Neuronal stem cell (in vitro differentiated cells): Measurements from ENCODE around the gene THSD7A.

Experiments used
- DNase-seq: peaks from one replicate; pipeline ENCODE4 v3.0.0-alpha.2; 2013; ENCODE audit warnings: low spot score
- H2AFZ ChIP-seq: one replicate; pipeline ENCODE4 v1.6.1; 2013; ENCODE audit warnings: mild to moderate bottlenecking, low read length, inconsistent platforms
- H2AK5ac ChIP-seq: 2 replicates; pipeline ENCODE4 v1.6.1; 2013; ENCODE audit warnings: low read depth, mild to moderate bottlenecking, inconsistent platforms, low read length, moderate library complexity, mixed read lengths
- H2BK120ac ChIP-seq: 2 replicates; pipeline ENCODE4 v1.6.1; 2013; ENCODE audit warnings: low read depth, mild to moderate bottlenecking, inconsistent platforms, low read length, moderate library complexity, mixed read lengths
- H2BK12ac ChIP-seq: one replicate; pipeline ENCODE4 v1.6.1; 2013; ENCODE audit warnings: low read length, inconsistent platforms
- H2BK15ac ChIP-seq: 2 replicates; pipeline ENCODE4 v1.6.1; 2013; ENCODE audit warnings: mild to moderate bottlenecking, low read length, inconsistent platforms, mixed read lengths
- H2BK5ac ChIP-seq: one replicate; pipeline ENCODE4 v1.6.1; 2013; ENCODE audit warnings: inconsistent platforms, mild to moderate bottlenecking, low read length, moderate library complexity
- H3K14ac ChIP-seq: one replicate; pipeline ENCODE4 v1.6.1; 2013; ENCODE audit warnings: low read length, inconsistent platforms
- H3K18ac ChIP-seq: 2 replicates; pipeline ENCODE4 v1.6.1; 2013; ENCODE audit warnings: low read length, inconsistent platforms
- H3K23ac ChIP-seq: 2 replicates; pipeline ENCODE4 v1.6.1; 2013; ENCODE audit warnings: low read depth, mild to moderate bottlenecking, mixed read lengths, low read length, inconsistent platforms; ENCODE audit not compliant: poor library complexity
- H3K27ac ChIP-seq: replicated peaks from 3 replicates; pipeline ENCODE4 v1.5.1; 2013; ENCODE audit warnings: low read length, inconsistent platforms
- H3K27me3 ChIP-seq, 3 experiments: 2 replicates each; pipeline ENCODE4 v1.6.1; 2013; ENCODE audit warnings: low read length in 3 of 3, mild to moderate bottlenecking in 2 of 3, inconsistent platforms in 1 of 3, low read depth in 1 of 3, mixed read lengths in 1 of 3, moderate library complexity in 1 of 3; ENCODE audit not compliant: control insufficient read depth in 3 of 3, insufficient read depth in 3 of 3
- H3K36me3 ChIP-seq, 2 donors: replicated peaks in 1 of 2; 2 replicates each; pipeline ENCODE4 v1.6.1; 2013; ENCODE audit warnings: low read length in 2 of 2; ENCODE audit not compliant: control insufficient read depth in 2 of 2, insufficient read depth in 2 of 2
- H3K4ac ChIP-seq: 2 replicates; pipeline ENCODE4 v1.6.1; 2013; ENCODE audit warnings: inconsistent platforms, mild to moderate bottlenecking, low read length, moderate library complexity
- H3K4me1 ChIP-seq, 2 donors: 1 replicate in 1 of 2; 2 replicates in 1 of 2; pipeline ENCODE4 v1.6.1; 2013; ENCODE audit warnings: low read length in 2 of 2, low read depth in 1 of 2; ENCODE audit not compliant: control insufficient read depth in 2 of 2, insufficient read depth in 1 of 2
- H3K4me2 ChIP-seq: one replicate; pipeline ENCODE4 v1.6.1; 2013; ENCODE audit warnings: mild to moderate bottlenecking, low read length, inconsistent platforms; ENCODE audit not compliant: insufficient read depth, poor library complexity, severe bottlenecking
- H3K4me3 ChIP-seq, 2 donors: 2 replicates each; pipeline ENCODE4 v1.5.1; 2013; ENCODE audit warnings: low read length in 2 of 2, mild to moderate bottlenecking in 2 of 2, inconsistent platforms in 1 of 2, moderate library complexity in 1 of 2
- H3K79me1 ChIP-seq: one replicate; pipeline ENCODE4 v1.6.1; 2013; ENCODE audit warnings: low read depth, mild to moderate bottlenecking, inconsistent platforms, low read length, moderate library complexity
- H3K9ac ChIP-seq: one replicate; pipeline ENCODE4 v1.6.1; 2013; ENCODE audit warnings: mild to moderate bottlenecking, low read depth, low read length, inconsistent platforms; ENCODE audit not compliant: poor library complexity
- H3K9me3 ChIP-seq, 2 donors: replicated peaks in 1 of 2; 2 replicates each; pipeline versions ENCODE3 to v1.6.1; 2013; ENCODE audit warnings: low read length in 2 of 2, mild to moderate bottlenecking in 2 of 2, inconsistent platforms in 1 of 2, low read depth in 1 of 2, mixed read lengths in 1 of 2, moderate library complexity in 1 of 2; ENCODE audit not compliant: control insufficient read depth in 2 of 2, insufficient read depth in 1 of 2
- H4K8ac ChIP-seq: one replicate; pipeline ENCODE4 v1.6.1; 2013; ENCODE audit warnings: low read depth, mild to moderate bottlenecking, inconsistent platforms, low read length, moderate library complexity
- H4K91ac ChIP-seq: one replicate; pipeline ENCODE4 v1.6.1; 2013; ENCODE audit warnings: low read length, low read depth, mild to moderate bottlenecking, inconsistent platforms; ENCODE audit not compliant: poor library complexity
- WGBS, 2 donors: extraction: QIAGEN DNeasy Blood & Tissue Kit; methylation state at CpG; one replicate each; pipeline ENCODE4 v1.1.7; 2013; ENCODE audit warnings: missing lambda C conversion rate in 2 of 2, mixed read lengths in 1 of 2; ENCODE audit not compliant: insufficient read length in 2 of 2, insufficient replicate concordance in 1 of 2; ENCODE audit errors: extremely low coverage in 2 of 2; 5-methylcytosine and 5-hydroxymethylcytosine counted together

THSD7A gene

DNA sequence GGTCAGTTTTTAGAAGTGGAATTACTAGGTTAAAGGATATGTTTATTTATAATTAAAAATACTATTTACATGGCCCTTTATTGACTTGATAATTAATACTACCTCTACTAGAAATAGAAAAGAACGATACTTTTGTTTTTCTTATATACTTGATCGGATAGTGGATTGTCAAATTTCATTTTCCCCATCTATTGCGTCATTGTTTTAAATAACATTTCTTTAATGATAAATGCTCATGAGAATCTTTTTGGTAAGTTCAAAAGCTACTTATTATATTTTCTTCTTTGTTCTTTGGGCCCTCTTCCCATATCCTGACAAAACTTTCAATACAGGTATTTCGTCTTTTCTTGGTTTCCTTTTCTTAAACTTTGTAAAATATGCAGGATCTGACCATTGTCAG, 465.9 kb downstream of the THSD7A start:
- no peak overlapping the region for H2BK120ac ChIP-seq
- H3K4me3 ChIP-seq: no peak overlapping the region
- DNase-seq: no peak
- H3K36me3 ChIP-seq: no peaks in the 10 kb centered on the region
- no peak overlapping the region for H2AK5ac ChIP-seq
- H3K14ac ChIP-seq: no peak overlapping the region
- WGBS, 2 donors: no CpG with 5 or more reads among the region's 4 CpGs
- H3K23ac ChIP-seq: no peak overlapping the region
- no peaks in the 10 kb centered on the region for H3K4me1 ChIP-seq
- H3K4me2 ChIP-seq: no peak overlapping the region
- H3K27ac ChIP-seq: no peak overlapping the region
- H4K91ac ChIP-seq: no peak overlapping the region
- no peak overlapping the region for H4K8ac ChIP-seq
- H2BK15ac ChIP-seq: no peak overlapping the region
- no peak overlapping the region for H3K4ac ChIP-seq
- H3K18ac ChIP-seq: no peak overlapping the region
- no peak overlapping the region for H2BK12ac ChIP-seq
- no peak overlapping the region for H2AFZ ChIP-seq
- H3K9me3 ChIP-seq: no peaks in the 10 kb centered on the region
- H2BK5ac ChIP-seq: no peak overlapping the region
- H3K9ac ChIP-seq: no peak overlapping the region
- H3K79me1 ChIP-seq: no peaks in the 10 kb centered on the region
- H3K27me3 ChIP-seq: no peaks in the 10 kb centered on the region

DNA sequence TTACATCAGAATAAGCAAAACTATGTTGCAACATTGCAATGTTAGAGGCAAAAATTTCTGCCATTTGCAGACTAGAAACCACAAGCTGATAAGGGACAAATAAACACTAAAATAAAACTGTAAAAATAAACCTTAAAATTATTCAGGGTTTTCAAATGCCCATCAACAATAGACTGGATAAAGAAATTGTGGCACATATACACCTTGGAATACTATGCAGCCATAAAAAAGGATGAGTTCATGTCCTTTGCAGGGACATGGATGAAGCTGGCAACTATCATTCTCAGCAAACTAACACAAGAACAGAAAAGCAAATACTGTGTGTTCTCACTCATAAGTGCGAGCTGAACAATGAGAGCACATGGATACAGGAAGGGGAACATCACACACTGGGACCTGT, 473.4 kb downstream of the THSD7A start:
- Histone ChIP-seq H3K18ac (no peak overlapping the region), H2BK15ac (no peak overlapping the region), H3K36me3 (no peaks in the 10 kb centered on the region), H2BK120ac (no peak overlapping the region), H3K79me1 (no peaks in the 10 kb centered on the region), H2BK12ac (no peak overlapping the region), H3K14ac (no peak overlapping the region), H3K9me3 (no peaks in the 10 kb centered on the region), H3K4ac (no peak overlapping the region), H2AK5ac (no peak overlapping the region), H3K4me3 (no peak overlapping the region), H3K4me1 (no peaks in the 10 kb centered on the region), H2BK5ac (no peak overlapping the region), H3K9ac (no peak overlapping the region), H3K4me2 (no peak overlapping the region), H3K23ac (no peak overlapping the region), H4K8ac (no peak overlapping the region), H4K91ac (no peak overlapping the region), H2AFZ (no peak overlapping the region), H3K27ac (no peak overlapping the region), H3K27me3 (no peaks in the 10 kb centered on the region)
- no peak for DNase-seq
- WGBS, 2 donors: no CpG with 5 or more reads among the region's 1 CpG

DNA sequence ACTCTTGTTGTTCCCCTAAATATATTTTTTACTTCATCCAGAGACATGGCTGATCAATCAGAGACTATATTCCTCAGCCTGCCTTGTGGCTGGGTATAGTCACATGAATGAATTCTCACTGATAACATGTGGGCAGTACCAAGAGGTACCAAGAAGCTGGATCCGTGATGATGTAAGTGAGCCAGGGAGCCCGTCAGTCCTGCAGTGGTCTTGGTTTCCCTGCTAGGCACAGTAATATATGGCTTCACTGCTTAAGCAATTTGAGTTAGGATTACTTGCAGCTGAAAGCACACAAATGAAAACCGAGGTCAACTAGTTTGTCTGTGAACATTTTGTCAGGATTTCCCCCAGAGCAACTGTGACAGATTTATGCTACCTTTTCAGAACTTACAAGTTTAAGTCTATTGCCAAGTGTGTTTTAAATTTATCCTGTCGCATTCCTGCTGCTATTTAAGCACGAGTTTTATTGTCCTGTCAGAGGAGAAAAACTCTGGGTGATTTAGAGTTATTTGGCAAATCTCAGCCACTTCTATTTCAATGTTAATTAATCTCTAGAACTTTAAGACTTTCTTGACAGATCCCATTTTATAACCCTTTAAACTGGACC, 476.5 kb downstream of the THSD7A start:
- Histone ChIP-seq H3K23ac (no peak overlapping the region), H3K14ac (no peak overlapping the region), H2AK5ac (no peak overlapping the region), H3K36me3 (no peaks in the 10 kb centered on the region), H2AFZ (no peak overlapping the region), H3K4me3 (no peak overlapping the region), H3K27me3 (peaks cover 0 to 9% (median 0%) of the 10 kb centered on the region in 3 experiments), H3K79me1 (no peaks in the 10 kb centered on the region), H3K4me1 (no peaks in the 10 kb centered on the region), H4K8ac (no peak overlapping the region), H4K91ac (no peak overlapping the region), H2BK15ac (no peak overlapping the region), H3K9ac (no peak overlapping the region), H3K18ac (no peak overlapping the region), H3K4me2 (no peak overlapping the region), H3K9me3 (no peaks in the 10 kb centered on the region), H2BK12ac (no peak overlapping the region), H3K27ac (no peak overlapping the region), H3K4ac (no peak overlapping the region), H2BK5ac (no peak overlapping the region), H2BK120ac (no peak overlapping the region)
- WGBS, 2 donors: no CpG with 5 or more reads among the region's 5 CpGs
- DNase-seq: no peak

DNA sequence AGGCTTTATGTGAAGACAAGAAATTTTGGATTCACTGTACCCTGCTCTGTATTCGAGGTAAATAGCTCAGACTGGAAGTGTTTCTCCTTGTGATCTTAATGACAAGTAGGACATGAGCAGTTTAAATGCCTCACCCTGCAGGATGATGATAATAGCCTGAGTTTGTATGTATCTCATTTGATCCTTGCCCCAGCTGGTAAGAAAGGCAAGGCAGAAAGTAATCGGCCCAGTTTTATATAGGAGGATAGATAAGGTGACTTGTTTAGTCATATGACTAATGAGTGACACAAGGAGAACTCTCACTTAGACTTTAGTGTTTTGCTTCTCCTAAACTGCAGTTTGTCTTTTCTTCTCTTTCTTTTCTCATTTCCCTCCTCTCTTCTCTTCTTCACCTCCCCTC, 485.7 kb downstream of the THSD7A start:
- H2BK5ac ChIP-seq: no peak overlapping the region
- no peak overlapping the region for H3K18ac ChIP-seq

More for the DNA sequence above, 485.7 kb downstream of the THSD7A start:
- Histone ChIP-seq H2AK5ac (no peak overlapping the region), H2AFZ (no peak overlapping the region), H3K14ac (no peak overlapping the region), H3K9ac (no peak overlapping the region), H2BK12ac (no peak overlapping the region), H3K9me3 (no peaks in the 10 kb centered on the region), H3K27me3 (peaks cover 0 to 10% (median 0%) of the 10 kb centered on the region in 3 experiments), H3K79me1 (no peaks in the 10 kb centered on the region), H3K4me1 (peaks cover 2 to 4% of the 10 kb centered on the region in 2 donors), H3K36me3 (no peaks in the 10 kb centered on the region), H4K91ac (no peak overlapping the region), H3K4me3 (no peak overlapping the region), H4K8ac (no peak overlapping the region), H3K23ac (no peak overlapping the region), H3K4me2 (no peak overlapping the region), H3K4ac (no peak overlapping the region), H3K27ac (no peak overlapping the region), H2BK15ac (no peak overlapping the region), H2BK120ac (no peak overlapping the region)
- DNase-seq: no peak
- no CpG with 5 or more reads among the region's 2 CpGs for WGBS, 2 donors
